NCI-H446 treated with DMSO at 0.1 percent for 48 hours (cell line): ENCODE data around the gene PIM1.

Experiments
- DNase-seq: peaks from one replicate; lab custom pipeline; 2025; lab: John Stamatoyannopoulos, UW

PIM1 gene

GRCh38 chr6:37137201-37138090 lies 32.5 kb upstream of the PIM1 start:
- DNase-seq = no peak

GRCh38 chr6:37138856-37139229 lies 31.1 kb upstream of the PIM1 start:
- no peak for DNase-seq

- DNase-seq = no peak
Observed at GRCh38 chr6:37139230-37139962, 30.6 kb upstream of the PIM1 start.

GRCh38 chr6:37140145-37140544 lies 29.8 kb upstream of the PIM1 start:
- no peak for DNase-seq

- DNase-seq = peak; percentile 32
Observed at GRCh38 chr6:37141281-37142049, 28.5 kb upstream of the PIM1 start.

GRCh38 chr6:37142050-37142614 lies 27.8 kb upstream of the PIM1 start:
- DNase-seq = peak; percentile 24

GRCh38 chr6:37143585-37143984 lies 26.4 kb upstream of the PIM1 start:
- DNase-seq = no peak

- no peak for DNase-seq
Observed at GRCh38 chr6:37145443-37145842, 24.5 kb upstream of the PIM1 start.

GRCh38 chr6:37146735-37147157 lies 23.2 kb upstream of the PIM1 start:
- no peak for DNase-seq

GRCh38 chr6:37149745-37150144 lies 20.2 kb upstream of the PIM1 start:
- DNase-seq = no peak

- no peak for DNase-seq
Observed at GRCh38 chr6:37150314-37150713, 19.6 kb upstream of the PIM1 start.

- DNase-seq = no peak
Observed at GRCh38 chr6:37155394-37156312, 14.3 kb upstream of the PIM1 start.

GRCh38 chr6:37158508-37158907 lies 11.4 kb upstream of the PIM1 start:
- DNase-seq = no peak

GRCh38 chr6:37160922-37161778 lies 8.8 kb upstream of the PIM1 start:
- DNase-seq = no peak

- no peak for DNase-seq
Observed at GRCh38 chr6:37162740-37163139, 7.2 kb upstream of the PIM1 start.

- no peak for DNase-seq
Observed at GRCh38 chr6:37168163-37168758, 1.7 kb upstream of the PIM1 start.

- no peak for DNase-seq
Observed at GRCh38 chr6:37168811-37169495, 999 bp upstream of the PIM1 start.

- DNase-seq = no peak
Observed at GRCh38 chr6:37170273-37171200, 585 bp downstream of the PIM1 start.
